Measurements from ENCODE around the gene LIN52. TPM values are rescaled to one million over a fixed set of nuclear protein-coding genes. Genes with fewer than 3 reads are reported as not detected.
A peak's percentile ranks its signal among the peaks of the same experiment; 100 is the strongest.

The LIN52 gene
- total RNA-seq, 1 experiment from 2014 or later = 6.7 TPM

DNA sequence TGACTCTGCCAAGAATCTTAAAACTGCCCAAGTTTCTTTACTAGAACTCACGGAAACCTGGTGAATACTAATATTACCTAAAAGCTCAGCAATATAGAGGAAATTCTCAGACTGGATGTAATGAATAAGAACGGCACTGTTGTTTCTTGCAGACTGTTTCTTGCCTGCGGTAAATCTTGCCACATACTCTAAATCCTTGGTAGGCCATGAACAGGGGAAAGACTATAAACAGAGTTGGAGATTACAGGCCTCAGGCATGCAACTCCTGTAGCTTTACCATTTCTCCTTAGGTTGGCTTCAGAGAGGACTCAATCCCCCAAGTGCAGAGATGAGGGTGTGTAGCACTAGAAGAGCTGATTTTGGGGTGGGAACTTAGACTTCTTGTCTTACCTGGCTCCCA is 1.6 kb upstream of the LIN52 start:
- CTCF ChIA-PET = no interaction called here
- DNase-seq (ENCODE audit: low read depth, low spot score) (no peak), ATAC-seq (no peak)
- Histone ChIP-seq H3K9me3 (ENCODE audit: control insufficient read depth, insufficient read depth, low read depth, low read length) (no peaks in the 10 kb centered on the region), H3K4me1 (ENCODE audit: control insufficient read depth, insufficient read depth, low read length) (peaks cover 7% of the 10 kb centered on the region; the same call in 1 of the 2 replicates), H3K4me3 (ENCODE audit: low read depth in 2 of 2, low read length in 2 of 2) (no peak overlapping the region), H3K36me3 (ENCODE audit: control insufficient read depth, insufficient read depth, low read length) (peaks cover 4% of the 10 kb centered on the region; the same call in 1 of the 2 replicates), H3K27ac (ENCODE audit: low read length) (no peak overlapping the region), H3K27me3 (ENCODE audit: control insufficient read depth, insufficient read depth, low read length) (no peaks in the 10 kb centered on the region)
- in situ Hi-C loops (cut with HindIII; ENCODE audit: low pct_unique_long_range_greater_than_20kb, low sequenced_read_pairs) = no loop called here
- intact Hi-C loops (cut with micrococcal nuclease; ENCODE audit: unreplicated experiment) = no loop called here
- TF ChIP-seq CTCF (IDR thresholded peaks at IDR 0.05) (no peak), REST (IDR thresholded peaks at IDR 0.05; ENCODE audit: insufficient read depth in 1 of 2, low read depth in 2 of 2, low read length in 1 of 2) (no peak), POLR2AphosphoS5 (IDR thresholded peaks at IDR 0.05; ENCODE audit: low read depth, low read length) (no peak), TCF7L2 (IDR thresholded peaks at IDR 0.05; ENCODE audit: low read depth, low read length) (no peak), SIN3A (IDR thresholded peaks at IDR 0.05; ENCODE audit: borderline replicate concordance, insufficient read depth, low read depth, low read length) (no peak)
- BruUV-seq (replicated peaks) = no TSS peak
- POLR2A ChIA-PET = no interaction called here

- in situ Hi-C loops (cut with HindIII; ENCODE audit: low pct_unique_long_range_greater_than_20kb, low sequenced_read_pairs) = no loop called here
- Histone ChIP-seq H3K27me3 (ENCODE audit: control insufficient read depth, insufficient read depth, low read length) (no peaks in the 10 kb centered on the region), H3K9me3 (ENCODE audit: control insufficient read depth, insufficient read depth, low read depth, low read length) (no peaks in the 10 kb centered on the region), H3K27ac (ENCODE audit: low read length) (peak overlapping the region; percentile 39; the same call in 1 of the 2 replicates), H3K4me1 (ENCODE audit: control insufficient read depth, insufficient read depth, low read length) (peaks cover 7% of the 10 kb centered on the region; the same call in 1 of the 2 replicates), H3K36me3 (ENCODE audit: control insufficient read depth, insufficient read depth, low read length) (peaks cover 4% of the 10 kb centered on the region; the same call in 1 of the 2 replicates), H3K4me3 (ENCODE audit: low read depth in 2 of 2, low read length in 2 of 2) (peak overlapping the region; percentile 76 to 98)
- TF ChIP-seq TCF7L2 (IDR thresholded peaks at IDR 0.05; ENCODE audit: low read depth, low read length) = no peak
- TF ChIP-seq CTCF (IDR thresholded peaks at IDR 0.05) = no peak
- TF ChIP-seq REST (IDR thresholded peaks at IDR 0.05; ENCODE audit: insufficient read depth in 1 of 2, low read depth in 2 of 2, low read length in 1 of 2) = no peak
- TF ChIP-seq POLR2AphosphoS5 (IDR thresholded peaks at IDR 0.05; ENCODE audit: low read depth, low read length) = no peak
- TF ChIP-seq SIN3A (IDR thresholded peaks at IDR 0.05; ENCODE audit: borderline replicate concordance, insufficient read depth, low read depth, low read length) = no peak
- intact Hi-C loops (cut with micrococcal nuclease; ENCODE audit: unreplicated experiment) = no loop called here
- POLR2A ChIA-PET = no interaction called here
- DNase-seq (ENCODE audit: low read depth, low spot score) (no peak), ATAC-seq (peak; percentile 64)
- no TSS peak for BruUV-seq (replicated peaks)
- CTCF ChIA-PET = no interaction called here
Observed at GRCh38 chr14:74083784-74084276, 926 bp upstream of the LIN52 start.

Measured in Panc1 (cell line).